LoVo (cell line): ENCODE data around the gene PSMC3IP.
A peak's percentile ranks its signal among the peaks of the same experiment; 100 is the strongest.
"Not testable (repeated sequence)": the region's sequence is repeated elsewhere in the genome, so short reads cannot be mapped to it uniquely, and the experiment has no call there.

ENCODE experiments used
- DNase-seq: peaks from one replicate; pipeline ENCODE4 v3.0.0-alpha.2; 2016; ENCODE audit warnings: low spot score

The PSMC3IP gene

GRCh38 chr17:42561897-42562387, 15.6 kb downstream of the PSMC3IP start, which contains the start of gene COASY:
Gene COASY, plus strand, starts transcription at chr17:42562148. Its CDS starts 475 bp downstream, at chr17:42562623.
- DNase-seq = peak; percentile 97

- no peak for DNase-seq
These were observed 17.3 kb downstream of the PSMC3IP start for GRCh38 chr17:42560246-42560645.

- no peak for DNase-seq
These were observed 18.5 kb downstream of the PSMC3IP start for GRCh38 chr17:42559075-42559474.

GRCh38 chr17:42555961-42556617, 21.4 kb downstream of the PSMC3IP start:
- not testable (repeated sequence) for DNase-seq

GRCh38 chr17:42555122-42555622, 22.4 kb downstream of the PSMC3IP start:
- DNase-seq = no peak

- peak; percentile 74 for DNase-seq
These were observed 23.0 kb downstream of the PSMC3IP start for GRCh38 chr17:42554250-42555121.

GRCh38 chr17:42553866-42554249, 23.7 kb downstream of the PSMC3IP start:
- DNase-seq = no peak

GRCh38 chr17:42553161-42553818, 24.2 kb downstream of the PSMC3IP start:
- no peak for DNase-seq

- not testable (repeated sequence) for DNase-seq
These were observed 24.8 kb downstream of the PSMC3IP start, which contains the start of gene HSD17B1 for GRCh38 chr17:42552736-42553135. Gene HSD17B1, plus strand, starts transcription at chr17:42552923. Its CDS starts 11 bp downstream, at chr17:42552934.

GRCh38 chr17:42548993-42549755, 28.4 kb downstream of the PSMC3IP start:
- no peak for DNase-seq

- no peak for DNase-seq
These were observed 29.3 kb downstream of the PSMC3IP start for GRCh38 chr17:42548070-42548837.

GRCh38 chr17:42547698-42548069, 29.8 kb downstream of the PSMC3IP start:
- no peak for DNase-seq

GRCh38 chr17:42547001-42547461, 30.5 kb downstream of the PSMC3IP start:
- DNase-seq = no peak

- DNase-seq = not testable (repeated sequence)
These were observed 31.6 kb downstream of the PSMC3IP start for GRCh38 chr17:42545755-42546505.

GRCh38 chr17:42544874-42545283, 32.6 kb downstream of the PSMC3IP start:
- no peak for DNase-seq

GRCh38 chr17:42543190-42544079, 34.1 kb downstream of the PSMC3IP start:
- no peak for DNase-seq

- peak; percentile 54 for DNase-seq
These were observed 36.3 kb downstream of the PSMC3IP start for GRCh38 chr17:42541041-42541833.

GRCh38 chr17:42540558-42540957, 37.0 kb downstream of the PSMC3IP start:
- DNase-seq = not testable (repeated sequence)
